ENCODE results near the gene AMH. TPM values are rescaled to one million over a fixed set of nuclear protein-coding genes. Genes with fewer than 3 reads are reported as not detected.

The AMH gene
- total and polyA plus RNA-seq, 2 of the 4 experiments (the other 2 are of a cell fraction) = 0.86 TPM; not detected in 1

- no peak overlapping the region for H3K14ac ChIP-seq (replicated peaks; ENCODE audit: low read depth, low read length)
- no peaks in the 10 kb centered on the region for H3K27me3 ChIP-seq (ENCODE audit: control insufficient read depth, insufficient read depth, low read length)
- intact Hi-C loops (cut with micrococcal nuclease) (loop anchor here (1.0 to 5.0 kb wide), 2 partner anchors 37 to 116 kb away; partner anchors contain the start of genes PLEKHJ1 and SF3A2), in situ Hi-C loops (cut with MboI; ENCODE audit: low sequenced_read_pairs) (loop anchor here (10.0 kb wide), 1 partner anchor 341 kb away; no protein-coding TSS in a partner anchor), dilution Hi-C loops (cut with HindIII; ENCODE audit: low sequenced_read_pairs, unreplicated experiment) (no loop called here)
- H3K9ac ChIP-seq (ENCODE audit: low read depth, low read length) = 0 out of 2 replicates have a peak overlapping the region, but pooled peaks have one; percentile 20
- no peak overlapping the region for H3K18ac ChIP-seq (ENCODE audit: low read depth, low read length)
- peaks cover 14% of the 10 kb centered on the region for H3K4me1 ChIP-seq (ENCODE audit: control insufficient read depth, insufficient read depth, low read length)
- no peak overlapping the region for H3K56ac ChIP-seq (ENCODE audit: extremely low read depth, insufficient read depth, low read length)
- H3K27ac ChIP-seq (ENCODE audit: insufficient read depth, low read length) = peak overlapping the region; percentile 16; the same call in 1 of the 2 replicates
- H4K91ac ChIP-seq (ENCODE audit: insufficient read depth, low read depth, low read length) = no peak overlapping the region
- no peak overlapping the region for H4K5ac ChIP-seq (ENCODE audit: low read depth, low read length)
- ChIA-PET POLR2A (ENCODE audit: unreplicated experiment) (interaction anchor here (0.6 kb wide), 1 partner anchor 226 kb away, joined by 6 read pairs; no protein-coding TSS in a partner anchor), CTCF (no interaction called here)
- H3K9me3 ChIP-seq (ENCODE audit: control insufficient read depth, insufficient read depth, low read length) = no peaks in the 10 kb centered on the region
- no peak overlapping the region for H3K23ac ChIP-seq (ENCODE audit: low read depth, low read length)
- H2BK15ac ChIP-seq (ENCODE audit: low read depth, low read length) = no peak overlapping the region
- no peaks in the 10 kb centered on the region; the same call in 1 of the 2 replicates for H3K9me1 ChIP-seq (ENCODE audit: insufficient read depth, low read length)
- peak; percentile 52 for DNase-seq
- H2BK120ac ChIP-seq (ENCODE audit: low read depth, low read length) = no peak overlapping the region
- H3K4me3 ChIP-seq (ENCODE audit: insufficient read depth, low read depth, low read length) = no peak overlapping the region
- H4K8ac ChIP-seq (ENCODE audit: low read depth in 2 of 2, low read length in 2 of 2) = peak overlapping the region in 1 of 2 experiments; percentile 60; a peak in 2 of 4 replicates
- ATAC-seq (ENCODE audit: low read depth) = peak; percentile 5
- peak overlapping the region; percentile 69 for H2AK9ac ChIP-seq (replicated peaks; ENCODE audit: low read depth, low read length, poor library complexity)
- no peak overlapping the region; the same call in 1 of the 2 replicates for H3K4ac ChIP-seq (ENCODE audit: low read depth, low read length)
- peaks cover 34% of the 10 kb centered on the region for H3K36me3 ChIP-seq (ENCODE audit: control insufficient read depth, insufficient read depth, low read length)
- peaks cover 7 to 44% of the 10 kb centered on the region in 2 experiments for H3K79me1 ChIP-seq (ENCODE audit: low read depth in 1 of 2, low read length in 2 of 2)
- H2AFZ ChIP-seq (replicated peaks; ENCODE audit: low read length, poor library complexity) = peak overlapping the region; percentile 62
- WGBS, 2 experiments (ENCODE audit: extremely low coverage in 2 of 2, insufficient read length in 1 of 2) = 11% methylated on average over 16 of the region's 45 CpGs; no CpG with 5 or more reads in 1 of the 2 experiments
- H2BK5ac ChIP-seq (ENCODE audit: low read depth, low read length, poor library complexity, severe bottlenecking) = no peak overlapping the region
- H3K4me2 ChIP-seq (ENCODE audit: low read depth, low read length) = peak overlapping the region; percentile 67; the same call in 1 of the 2 replicates
- peak overlapping the region; percentile 27; the same call in 1 of the 2 replicates for H2AK5ac ChIP-seq (ENCODE audit: low read depth, low read length)
- H2BK20ac ChIP-seq (ENCODE audit: low read depth, low read length) = no peak overlapping the region
- H4K20me1 ChIP-seq (ENCODE audit: insufficient read depth, low read length) = peaks cover 78% of the 10 kb centered on the region
- no TSS peak for BruUV-seq (replicated peaks)
- TF ChIP-seq MAZ (IDR thresholded peaks at IDR 0.05; ENCODE audit: borderline replicate concordance, low read depth, low read length) = peak; percentile 25; the same call in 1 of the 2 replicates
- TF ChIP-seq CTCF (conservative IDR thresholded peaks at IDR 0.05; ENCODE audit: low read depth, low read length) = peak; percentile 88
- no peak for TF ChIP-seq BHLHE40 (IDR thresholded peaks at IDR 0.05; ENCODE audit: low read depth, low read length)
- 0 out of 2 replicates have a peak, but pooled peaks have one; percentile 15 for TF ChIP-seq ELK1 (IDR thresholded peaks at IDR 0.05; ENCODE audit: borderline replicate concordance, low read depth, low read length)
- no peak for TF ChIP-seq RFX5 (IDR thresholded peaks at IDR 0.05; ENCODE audit: low read depth, low read length)
- no peak for TF ChIP-seq MAFK (IDR thresholded peaks at IDR 0.05; ENCODE audit: low read depth, low read length)
- no peak for TF ChIP-seq CHD1 (IDR thresholded peaks at IDR 0.05; ENCODE audit: low read depth, low read length)
- TF ChIP-seq CEBPB (IDR thresholded peaks at IDR 0.05; ENCODE audit: low read depth, low read length) = no peak
- peak; percentile 60 for TF ChIP-seq RAD21 (IDR thresholded peaks at IDR 0.05; ENCODE audit: low read length)
- no peak for TF ChIP-seq USF2 (IDR thresholded peaks at IDR 0.05; ENCODE audit: low read depth, low read length)
- TF ChIP-seq FOS (IDR thresholded peaks at IDR 0.05; ENCODE audit: low read depth, low read length) = no peak
- peak; percentile 74 for TF ChIP-seq SMC3 (IDR thresholded peaks at IDR 0.05; ENCODE audit: low read depth, low read length)
- TF ChIP-seq POLR2A (IDR thresholded peaks at IDR 0.05; ENCODE audit: low read depth, low read length) = no peak
Observed at GRCh38 chr19:2273356-2274184, 24.4 kb downstream of the AMH start.

All from IMR-90 (cell line).